ENCODE results near the gene TSTD1.

TSTD1 gene

DNA sequence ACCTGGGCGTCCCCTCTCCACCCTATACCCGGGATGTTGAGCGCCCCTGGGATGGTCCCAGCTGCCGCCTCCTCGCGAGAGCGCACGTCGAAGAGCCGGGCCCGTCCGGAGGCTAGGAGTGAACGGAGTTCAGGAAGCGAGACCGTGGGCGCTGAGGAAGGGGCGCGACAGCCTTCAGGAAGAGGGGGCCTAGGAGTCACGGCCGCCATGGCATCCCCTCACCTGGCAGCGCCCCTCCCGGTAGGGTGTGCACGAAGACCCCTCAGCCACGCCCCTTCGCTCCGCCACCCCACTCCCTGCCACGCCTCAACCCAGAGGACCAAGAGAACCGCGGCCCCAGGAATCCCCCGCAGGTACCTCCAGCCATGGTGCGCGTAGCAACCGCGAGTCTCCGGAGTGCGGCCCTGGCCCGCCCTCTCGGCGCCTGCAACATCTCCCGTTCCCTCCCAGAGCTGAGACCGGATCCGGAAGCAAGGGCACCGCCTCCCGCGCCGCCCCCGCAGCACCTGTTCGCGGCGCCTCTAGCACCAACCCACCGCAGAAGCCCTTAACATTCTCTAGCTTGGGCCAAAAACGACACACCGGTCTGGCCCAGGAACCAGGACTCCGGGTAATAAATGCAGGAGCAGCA lies at the start of gene TSTD1:
Gene TSTD1 (minus strand): TSS at position 442 of the 631 bp plus-strand sequence. CDS start 75 bp downstream, at position 367.
- Histone ChIP-seq H3K36me3 (replicated peaks; ENCODE audit: low read depth, low read length) (peaks cover 41% of the 10 kb centered on the region), H3K27me3 (ENCODE audit: low read depth, low read length) (no peaks in the 10 kb centered on the region), H3K4me3 (ENCODE audit: low read length) (no peak within 1 kb of the TSS), H3K79me2 (ENCODE audit: low read length) (peaks cover 7% of the 10 kb centered on the region; the same call in 1 of the 2 replicates), H3K9ac (ENCODE audit: low read length) (no peak within 1 kb of the TSS), H4K20me1 (ENCODE audit: insufficient read depth, low read length) (peaks cover 6% of the 10 kb centered on the region; the same call in 1 of the 2 replicates), H3K27ac (ENCODE audit: low read length) (no peak within 1 kb of the TSS), H3K4me1 (ENCODE audit: low read length) (no peaks in the 10 kb centered on the region), H3K9me3 (ENCODE audit: insufficient read depth, low read length) (no peaks in the 10 kb centered on the region), H2AFZ (ENCODE audit: low read depth, low read length) (no peak within 1 kb of the TSS), H3K4me2 (ENCODE audit: low read length) (no peak within 1 kb of the TSS)
- TF ChIP-seq CTCF (IDR thresholded peaks at IDR 0.05; ENCODE audit: low read depth, low read length) (no peak), EZH2phosphoT487 (IDR thresholded peaks at IDR 0.05; ENCODE audit: low read depth) (no peak)

- Histone ChIP-seq H3K4me3 (ENCODE audit: low read length) (no peak overlapping the region), H4K20me1 (ENCODE audit: insufficient read depth, low read length) (no peaks in the 10 kb centered on the region), H3K79me2 (ENCODE audit: low read length) (no peaks in the 10 kb centered on the region), H2AFZ (ENCODE audit: low read depth, low read length) (no peak overlapping the region), H3K4me2 (ENCODE audit: low read length) (no peak overlapping the region), H3K36me3 (replicated peaks; ENCODE audit: low read depth, low read length) (no peaks in the 10 kb centered on the region), H3K27ac (ENCODE audit: low read length) (no peak overlapping the region), H3K9me3 (ENCODE audit: insufficient read depth, low read length) (no peaks in the 10 kb centered on the region), H3K9ac (ENCODE audit: low read length) (no peak overlapping the region), H3K4me1 (ENCODE audit: low read length) (no peaks in the 10 kb centered on the region), H3K27me3 (ENCODE audit: low read depth, low read length) (no peaks in the 10 kb centered on the region)
- TF ChIP-seq CTCF (IDR thresholded peaks at IDR 0.05; ENCODE audit: low read depth, low read length) (no peak), EZH2phosphoT487 (IDR thresholded peaks at IDR 0.05; ENCODE audit: low read depth) (no peak)
Measured at GRCh38 chr1:161086457-161086856, 47.7 kb upstream of the TSTD1 start.

DNA sequence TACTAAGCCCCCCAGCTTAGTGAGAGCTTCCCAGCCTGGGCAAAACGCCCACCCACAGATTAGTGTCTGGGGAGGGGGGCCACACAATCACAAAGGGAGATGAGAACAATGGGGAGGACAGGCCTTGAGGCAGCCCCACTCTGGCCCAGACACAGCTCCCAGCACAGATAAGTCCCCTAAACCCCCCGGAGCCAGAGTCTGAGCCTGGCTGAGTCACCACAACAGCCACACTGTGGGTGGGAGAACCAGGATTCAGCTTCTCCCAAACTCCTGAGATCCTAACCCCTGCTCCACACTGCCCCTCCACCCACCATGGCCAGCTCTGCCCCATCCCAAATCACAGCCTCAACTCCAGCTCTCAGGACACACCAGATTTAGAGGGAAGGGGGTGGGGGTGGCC lies 46.4 kb upstream of the TSTD1 start:
- no peaks in the 10 kb centered on the region for H3K27me3 ChIP-seq (ENCODE audit: low read depth, low read length)
- no peaks in the 10 kb centered on the region for H3K9me3 ChIP-seq (ENCODE audit: insufficient read depth, low read length)
- no peak overlapping the region for H2AFZ ChIP-seq (ENCODE audit: low read depth, low read length)
- H3K4me3 ChIP-seq (ENCODE audit: low read length) = no peak overlapping the region
- no peaks in the 10 kb centered on the region for H3K36me3 ChIP-seq (replicated peaks; ENCODE audit: low read depth, low read length)
- H3K27ac ChIP-seq (ENCODE audit: low read length) = no peak overlapping the region
- no peaks in the 10 kb centered on the region for H3K4me1 ChIP-seq (ENCODE audit: low read length)
- no peak overlapping the region for H3K4me2 ChIP-seq (ENCODE audit: low read length)
- H3K9ac ChIP-seq (ENCODE audit: low read length) = no peak overlapping the region
- no peaks in the 10 kb centered on the region for H3K79me2 ChIP-seq (ENCODE audit: low read length)
- TF ChIP-seq EZH2phosphoT487 (IDR thresholded peaks at IDR 0.05; ENCODE audit: low read depth) = no peak
- TF ChIP-seq CTCF (IDR thresholded peaks at IDR 0.05; ENCODE audit: low read depth, low read length) = no peak
- H4K20me1 ChIP-seq (ENCODE audit: insufficient read depth, low read length) = no peaks in the 10 kb centered on the region

- no peaks in the 10 kb centered on the region for H3K4me1 ChIP-seq (ENCODE audit: low read length)
- H3K9ac ChIP-seq (ENCODE audit: low read length) = no peak overlapping the region
- H3K4me3 ChIP-seq (ENCODE audit: low read length) = no peak overlapping the region
- no peaks in the 10 kb centered on the region for H3K79me2 ChIP-seq (ENCODE audit: low read length)
- H2AFZ ChIP-seq (ENCODE audit: low read depth, low read length) = no peak overlapping the region
- H3K9me3 ChIP-seq (ENCODE audit: insufficient read depth, low read length) = no peaks in the 10 kb centered on the region
- H3K27ac ChIP-seq (ENCODE audit: low read length) = no peak overlapping the region
- H4K20me1 ChIP-seq (ENCODE audit: insufficient read depth, low read length) = no peaks in the 10 kb centered on the region
- H3K36me3 ChIP-seq (replicated peaks; ENCODE audit: low read depth, low read length) = no peaks in the 10 kb centered on the region
- H3K4me2 ChIP-seq (ENCODE audit: low read length) = no peak overlapping the region
- H3K27me3 ChIP-seq (ENCODE audit: low read depth, low read length) = no peaks in the 10 kb centered on the region
- no peak for TF ChIP-seq EZH2phosphoT487 (IDR thresholded peaks at IDR 0.05; ENCODE audit: low read depth)
- TF ChIP-seq CTCF (IDR thresholded peaks at IDR 0.05; ENCODE audit: low read depth, low read length) = no peak
Measured at GRCh38 chr1:161084597-161084988, 45.8 kb upstream of the TSTD1 start.

All from OCI-LY3 (cell line).